GM19395 (cell line): ENCODE measurements around the gene BBS9.

Source experiments
- ATAC-seq: cut with Tn5 transposase; IDR thresholded peaks from one replicate; pipeline ENCODE4 v1.9.1; 2021; ENCODE audit warnings: mild to moderate bottlenecking, moderate library complexity; ENCODE audit not compliant: unreplicated experiment

The BBS9 gene

DNA sequence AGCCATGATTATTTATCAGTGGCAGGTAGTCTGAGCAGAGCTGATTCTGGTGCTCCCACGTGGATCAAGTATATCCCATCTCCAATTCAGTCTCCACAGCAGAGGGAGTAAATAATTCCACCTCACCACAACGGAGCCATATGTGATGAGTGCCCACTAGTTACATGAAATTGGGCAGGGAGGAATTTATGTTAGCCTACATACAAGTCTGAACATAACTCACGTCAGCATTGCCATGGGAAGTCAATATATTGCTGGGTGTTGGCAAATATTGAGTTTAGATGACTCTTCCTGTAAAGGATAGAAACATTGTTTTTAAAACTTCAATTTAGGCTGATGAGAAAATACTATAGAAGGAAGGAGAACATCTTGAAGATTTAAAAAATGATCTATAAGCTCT lies 507.0 kb downstream of the BBS9 start:
- ATAC-seq = no peak

DNA sequence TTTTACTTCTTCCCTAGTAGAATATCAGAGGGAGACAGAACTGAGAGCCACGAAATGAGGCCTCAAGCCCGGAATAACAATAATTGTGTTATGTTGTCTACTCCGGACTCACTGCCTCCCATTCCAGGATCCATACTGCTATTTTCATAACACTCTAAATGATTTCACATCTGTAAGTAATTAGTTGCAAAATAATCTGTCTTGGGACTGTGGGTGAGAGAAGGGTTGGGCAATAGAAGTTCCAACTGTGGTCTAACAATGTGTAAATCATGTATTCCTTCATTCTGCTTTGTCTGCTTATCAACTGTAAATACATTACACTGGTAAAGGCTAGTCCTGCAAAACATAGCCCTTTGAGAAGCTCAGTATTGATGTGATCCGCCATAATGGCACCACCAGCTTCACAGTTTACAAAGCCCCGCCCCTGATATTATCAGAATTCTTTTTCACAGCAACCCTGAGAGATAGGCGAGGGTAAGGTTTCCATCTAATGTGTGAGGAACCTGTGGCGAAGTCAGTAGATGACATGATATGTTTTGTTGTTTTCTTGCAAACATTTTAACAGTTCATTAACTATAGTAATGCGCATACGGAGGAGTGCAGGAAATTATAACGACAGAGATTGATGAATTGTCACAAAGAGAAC lies 510.3 kb downstream of the BBS9 start:
- no peak for ATAC-seq

DNA sequence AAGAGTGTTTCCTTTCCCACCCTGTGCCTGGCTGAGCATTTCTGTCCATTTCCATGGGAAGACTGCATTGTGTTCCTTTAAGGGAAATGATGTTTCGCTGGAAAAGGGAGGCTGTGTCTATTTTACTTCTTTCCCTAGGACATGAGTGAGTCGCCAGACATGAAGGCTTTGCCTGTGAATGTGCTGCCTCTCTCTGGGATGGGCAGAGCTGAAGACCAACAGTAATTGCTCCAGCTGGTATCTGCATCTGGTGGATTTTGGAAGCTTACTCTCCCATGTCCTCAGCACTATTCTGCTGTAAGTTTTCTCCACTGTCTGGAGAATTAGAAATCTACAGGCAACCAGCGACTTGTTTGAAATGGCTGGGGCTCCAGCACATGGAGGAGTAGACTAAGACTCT lies 511.4 kb downstream of the BBS9 start:
- no peak for ATAC-seq

DNA sequence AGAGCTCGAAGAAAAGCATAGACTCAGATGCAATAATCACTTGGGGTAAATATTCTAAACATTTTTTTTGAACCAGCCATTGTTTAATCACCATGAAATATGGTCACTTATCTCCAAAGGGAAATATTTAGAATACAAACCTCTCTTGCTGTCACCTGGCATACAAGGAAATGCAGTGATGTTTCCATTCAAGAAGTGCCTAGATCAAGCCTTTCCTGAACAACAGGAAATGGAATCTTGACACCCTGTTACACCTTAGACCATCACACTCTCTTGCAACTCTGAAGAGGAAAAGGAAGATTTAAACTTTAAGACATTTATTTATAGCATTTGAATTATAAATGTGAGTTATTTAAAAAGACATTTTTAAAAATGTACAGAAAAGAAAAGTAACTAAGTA lies 512.9 kb downstream of the BBS9 start:
- no peak for ATAC-seq

GRCh38 chr7:33643530-33643929 lies 514.2 kb downstream of the BBS9 start:
- no peak for ATAC-seq

DNA sequence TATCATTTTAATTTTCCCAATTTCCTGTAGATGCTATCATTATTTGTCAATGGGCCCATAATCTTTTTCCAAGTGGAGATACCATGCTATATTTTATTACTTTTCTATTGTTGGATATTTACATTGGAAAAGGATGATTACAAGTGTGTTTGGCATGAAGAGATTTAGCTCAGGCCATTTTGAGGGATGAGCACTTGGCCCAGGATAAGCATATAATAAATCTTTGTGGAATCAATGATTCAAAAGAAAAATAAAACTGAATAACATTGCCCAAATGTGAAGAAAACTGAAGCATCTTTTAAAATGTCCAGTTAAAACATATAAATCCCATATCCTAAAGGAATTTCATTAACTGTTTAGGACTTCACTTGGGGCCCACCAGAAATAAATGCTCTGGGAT lies 515.1 kb downstream of the BBS9 start:
- no peak for ATAC-seq

- no peak for ATAC-seq
Observed at GRCh38 chr7:33645104-33645503, 515.7 kb downstream of the BBS9 start.

- ATAC-seq = no peak
Observed at GRCh38 chr7:33646166-33646565, 516.8 kb downstream of the BBS9 start.

DNA sequence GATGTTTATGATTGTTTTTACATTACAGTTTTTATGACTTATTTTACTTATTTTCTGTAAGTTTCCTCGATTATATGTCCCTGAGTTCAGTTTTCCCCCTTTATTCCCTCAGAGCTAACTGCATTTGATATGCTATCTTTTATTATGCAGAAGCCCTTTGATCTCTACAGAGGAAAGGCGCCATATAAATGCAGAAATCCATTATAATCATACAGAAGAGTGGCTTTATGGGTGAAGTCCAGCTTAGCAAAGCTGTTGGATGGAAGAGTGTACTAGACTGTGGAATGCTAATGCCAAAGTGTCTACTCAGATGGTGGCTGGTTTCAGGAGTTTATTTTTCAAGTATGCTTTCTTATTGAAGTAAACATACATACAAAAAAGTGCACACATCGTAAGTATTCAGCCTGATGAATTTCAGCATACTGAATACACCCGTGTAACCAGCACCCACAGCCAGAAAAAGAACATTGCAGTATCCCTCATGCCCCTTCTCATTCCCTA lies 517.6 kb downstream of the BBS9 start:
- ATAC-seq = no peak

DNA sequence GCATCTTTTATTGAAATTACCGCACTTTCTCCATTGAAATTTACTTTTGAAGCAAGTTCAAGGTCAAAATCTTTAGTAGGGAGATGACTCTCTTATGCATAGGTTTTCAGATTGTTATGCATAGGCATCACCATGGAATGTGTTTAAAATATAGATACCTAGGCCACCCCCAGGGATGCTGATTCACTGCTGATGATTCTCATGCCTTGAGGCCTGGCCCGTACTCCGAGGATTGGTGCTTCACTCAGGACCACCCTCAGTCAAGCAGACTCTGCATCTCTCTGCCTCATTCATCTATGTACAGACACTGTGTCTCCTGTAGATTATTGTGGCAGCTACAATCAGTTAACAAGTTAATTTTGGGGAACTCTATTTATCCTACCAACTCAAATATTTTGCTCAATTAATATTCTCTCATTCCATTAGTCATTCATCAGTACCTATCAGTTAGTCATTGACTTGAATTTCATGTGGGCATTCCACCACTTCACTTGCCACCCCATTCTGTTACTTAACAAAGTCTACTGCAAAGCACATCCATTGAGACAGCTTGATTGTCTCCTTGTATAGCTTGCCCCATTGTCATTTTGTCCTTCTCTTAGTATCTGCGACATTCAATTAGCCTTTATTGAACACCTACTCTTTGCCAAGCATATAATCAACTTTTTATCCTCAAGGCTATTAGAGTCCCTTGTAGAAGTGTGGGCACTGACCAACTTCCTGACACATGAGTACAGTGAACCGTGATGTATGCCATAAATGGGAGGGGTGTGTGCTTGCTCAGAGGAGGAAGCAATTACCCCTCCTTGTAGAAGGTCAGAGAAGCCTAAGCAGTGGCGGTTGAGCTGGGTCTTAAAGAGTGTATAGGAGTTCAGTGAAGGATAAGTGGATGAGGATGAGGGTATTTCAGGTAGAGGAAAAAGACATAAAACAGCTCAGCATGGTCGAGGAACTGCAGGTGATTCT lies 520.4 kb downstream of the BBS9 start:
- no peak for ATAC-seq

- ATAC-seq = no peak
Observed at GRCh38 chr7:33650828-33651227, 521.5 kb downstream of the BBS9 start.

DNA sequence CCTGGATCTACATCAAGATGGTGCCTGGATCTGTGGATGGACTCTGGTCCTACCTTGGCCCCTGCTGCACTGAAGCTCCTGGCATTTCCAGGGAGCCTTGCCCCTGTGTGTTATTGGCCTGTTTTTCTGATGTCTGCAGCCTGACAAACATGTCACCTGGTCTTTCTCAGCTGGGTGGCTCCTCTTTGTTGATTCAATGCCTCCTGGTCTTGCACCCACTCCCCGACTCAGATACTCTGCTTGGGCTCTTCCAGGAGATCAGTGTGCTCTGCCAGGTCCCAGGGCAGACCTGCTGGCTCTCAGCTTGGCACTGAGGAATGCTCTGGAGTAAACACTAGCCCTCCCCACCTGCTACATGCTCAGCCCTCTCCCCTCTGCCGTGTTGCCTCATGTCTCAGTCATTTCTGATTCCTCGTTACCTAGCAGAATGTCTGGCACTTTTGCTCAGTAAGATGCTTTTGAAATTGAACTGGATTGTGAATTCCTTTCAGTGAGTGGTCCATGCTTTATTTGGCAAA lies 522.7 kb downstream of the BBS9 start:
- no peak for ATAC-seq

- ATAC-seq = no peak
Observed at GRCh38 chr7:33654676-33655075, 525.3 kb downstream of the BBS9 start.
